Neuronal stem cell (in vitro differentiated cells): Measurements from ENCODE around the gene SDSL.

Source experiments
- DNase-seq: peaks from one replicate; pipeline ENCODE4 v3.0.0-alpha.2; 2013; ENCODE audit warnings: low spot score
- H2AFZ ChIP-seq: one replicate; pipeline ENCODE4 v1.6.1; 2013; ENCODE audit warnings: mild to moderate bottlenecking, low read length, inconsistent platforms
- H2AK5ac ChIP-seq: 2 replicates; pipeline ENCODE4 v1.6.1; 2013; ENCODE audit warnings: low read depth, mild to moderate bottlenecking, inconsistent platforms, low read length, moderate library complexity, mixed read lengths
- H2BK120ac ChIP-seq: 2 replicates; pipeline ENCODE4 v1.6.1; 2013; ENCODE audit warnings: low read depth, mild to moderate bottlenecking, inconsistent platforms, low read length, moderate library complexity, mixed read lengths
- H2BK12ac ChIP-seq: one replicate; pipeline ENCODE4 v1.6.1; 2013; ENCODE audit warnings: low read length, inconsistent platforms
- H2BK15ac ChIP-seq: 2 replicates; pipeline ENCODE4 v1.6.1; 2013; ENCODE audit warnings: mild to moderate bottlenecking, low read length, inconsistent platforms, mixed read lengths
- H2BK5ac ChIP-seq: one replicate; pipeline ENCODE4 v1.6.1; 2013; ENCODE audit warnings: inconsistent platforms, mild to moderate bottlenecking, low read length, moderate library complexity
- H3K14ac ChIP-seq: one replicate; pipeline ENCODE4 v1.6.1; 2013; ENCODE audit warnings: low read length, inconsistent platforms
- H3K18ac ChIP-seq: 2 replicates; pipeline ENCODE4 v1.6.1; 2013; ENCODE audit warnings: low read length, inconsistent platforms
- H3K23ac ChIP-seq: 2 replicates; pipeline ENCODE4 v1.6.1; 2013; ENCODE audit warnings: low read depth, mild to moderate bottlenecking, mixed read lengths, low read length, inconsistent platforms; ENCODE audit not compliant: poor library complexity
- H3K27ac ChIP-seq: replicated peaks from 3 replicates; pipeline ENCODE4 v1.5.1; 2013; ENCODE audit warnings: low read length, inconsistent platforms
- H3K27me3 ChIP-seq, 3 experiments: 2 replicates each; pipeline ENCODE4 v1.6.1; 2013; ENCODE audit warnings: low read length in 3 of 3, mild to moderate bottlenecking in 2 of 3, inconsistent platforms in 1 of 3, low read depth in 1 of 3, mixed read lengths in 1 of 3, moderate library complexity in 1 of 3; ENCODE audit not compliant: control insufficient read depth in 3 of 3, insufficient read depth in 3 of 3
- H3K36me3 ChIP-seq, 2 donors: replicated peaks in 1 of 2; 2 replicates each; pipeline ENCODE4 v1.6.1; 2013; ENCODE audit warnings: low read length in 2 of 2; ENCODE audit not compliant: control insufficient read depth in 2 of 2, insufficient read depth in 2 of 2
- H3K4ac ChIP-seq: 2 replicates; pipeline ENCODE4 v1.6.1; 2013; ENCODE audit warnings: inconsistent platforms, mild to moderate bottlenecking, low read length, moderate library complexity
- H3K4me1 ChIP-seq, 2 donors: 1 replicate in 1 of 2; 2 replicates in 1 of 2; pipeline ENCODE4 v1.6.1; 2013; ENCODE audit warnings: low read length in 2 of 2, low read depth in 1 of 2; ENCODE audit not compliant: control insufficient read depth in 2 of 2, insufficient read depth in 1 of 2
- H3K4me2 ChIP-seq: one replicate; pipeline ENCODE4 v1.6.1; 2013; ENCODE audit warnings: mild to moderate bottlenecking, low read length, inconsistent platforms; ENCODE audit not compliant: insufficient read depth, poor library complexity, severe bottlenecking
- H3K4me3 ChIP-seq, 2 donors: 2 replicates each; pipeline ENCODE4 v1.5.1; 2013; ENCODE audit warnings: low read length in 2 of 2, mild to moderate bottlenecking in 2 of 2, inconsistent platforms in 1 of 2, moderate library complexity in 1 of 2
- H3K79me1 ChIP-seq: one replicate; pipeline ENCODE4 v1.6.1; 2013; ENCODE audit warnings: low read depth, mild to moderate bottlenecking, inconsistent platforms, low read length, moderate library complexity
- H3K9ac ChIP-seq: one replicate; pipeline ENCODE4 v1.6.1; 2013; ENCODE audit warnings: mild to moderate bottlenecking, low read depth, low read length, inconsistent platforms; ENCODE audit not compliant: poor library complexity
- H3K9me3 ChIP-seq, 2 donors: replicated peaks in 1 of 2; 2 replicates each; pipeline versions ENCODE3 to v1.6.1; 2013; ENCODE audit warnings: low read length in 2 of 2, mild to moderate bottlenecking in 2 of 2, inconsistent platforms in 1 of 2, low read depth in 1 of 2, mixed read lengths in 1 of 2, moderate library complexity in 1 of 2; ENCODE audit not compliant: control insufficient read depth in 2 of 2, insufficient read depth in 1 of 2
- H4K8ac ChIP-seq: one replicate; pipeline ENCODE4 v1.6.1; 2013; ENCODE audit warnings: low read depth, mild to moderate bottlenecking, inconsistent platforms, low read length, moderate library complexity
- H4K91ac ChIP-seq: one replicate; pipeline ENCODE4 v1.6.1; 2013; ENCODE audit warnings: low read length, low read depth, mild to moderate bottlenecking, inconsistent platforms; ENCODE audit not compliant: poor library complexity
- WGBS, 2 donors: extraction: QIAGEN DNeasy Blood & Tissue Kit; methylation state at CpG; one replicate each; pipeline ENCODE4 v1.1.7; 2013; ENCODE audit warnings: missing lambda C conversion rate in 2 of 2, mixed read lengths in 1 of 2; ENCODE audit not compliant: insufficient read length in 2 of 2, insufficient replicate concordance in 1 of 2; ENCODE audit errors: extremely low coverage in 2 of 2; 5-methylcytosine and 5-hydroxymethylcytosine counted together

SDSL gene

DNA sequence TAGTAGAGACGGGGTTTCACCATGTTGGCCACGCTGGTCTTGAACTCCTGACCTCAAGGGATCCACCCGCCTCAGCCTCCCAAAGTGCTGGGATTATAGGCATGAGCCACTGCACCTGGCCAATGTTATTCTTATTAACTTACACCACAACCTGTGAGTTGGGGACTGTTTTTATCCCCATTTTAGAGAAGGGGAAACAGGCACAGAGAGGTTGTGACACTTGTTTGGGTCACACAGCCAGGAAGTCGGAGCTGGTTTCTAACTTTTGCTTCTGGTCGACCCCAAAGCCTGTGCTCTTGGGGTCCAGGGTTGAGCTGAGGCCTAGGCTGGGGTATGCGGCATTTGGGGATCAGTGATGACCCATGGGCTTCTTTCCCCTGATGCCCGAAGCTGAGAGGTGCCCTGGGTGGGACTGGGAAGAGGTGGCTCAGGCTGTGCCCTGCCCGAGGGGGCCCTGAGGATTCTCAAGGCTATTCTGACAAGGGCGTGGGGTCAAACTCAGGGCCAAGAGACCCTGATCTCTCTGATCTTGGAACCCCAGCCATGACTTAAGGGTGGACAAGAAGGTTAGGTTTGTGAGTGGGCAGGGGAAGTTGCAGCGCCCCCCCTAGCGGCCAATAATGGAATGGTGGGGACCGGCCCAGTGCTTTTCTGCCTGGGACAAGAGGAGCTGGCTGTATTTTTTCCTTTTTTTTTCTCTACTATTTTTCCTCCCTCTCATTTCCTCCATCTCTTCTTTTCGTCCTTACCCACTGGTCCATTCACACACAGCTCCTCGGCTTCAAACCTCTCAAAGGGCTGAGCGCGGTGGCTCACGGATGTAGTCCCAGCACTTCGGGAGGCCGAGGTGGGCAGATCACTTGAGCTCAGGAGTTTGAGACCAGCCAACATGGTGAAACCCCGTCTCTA is 3.0 kb downstream of the SDSL start:
- Histone ChIP-seq H4K8ac (no peak overlapping the region), H3K14ac (no peak overlapping the region), H3K18ac (no peak overlapping the region), H3K4me1 (peaks cover 0 to 13% of the 10 kb centered on the region in 2 donors), H4K91ac (no peak overlapping the region), H3K36me3 (peaks cover 0 to 40% of the 10 kb centered on the region in 2 donors), H2AFZ (no peak overlapping the region), H2BK5ac (no peak overlapping the region), H2BK12ac (no peak overlapping the region), H3K4me3 (no peak overlapping the region), H3K27me3 (no peaks in the 10 kb centered on the region), H3K9ac (no peak overlapping the region), H3K79me1 (no peaks in the 10 kb centered on the region), H2AK5ac (peak overlapping the region; percentile 47), H2BK15ac (no peak overlapping the region), H3K23ac (peak overlapping the region; percentile 57), H2BK120ac (no peak overlapping the region), H3K4me2 (no peak overlapping the region), H3K4ac (no peak overlapping the region), H3K27ac (no peak overlapping the region), H3K9me3 (no peaks in the 10 kb centered on the region)
- 100% methylated on average over 1 of the region's 20 CpGs; no CpG with 5 or more reads in 1 of the 2 donors for WGBS, 2 donors
- peak; percentile 52 for DNase-seq

DNA sequence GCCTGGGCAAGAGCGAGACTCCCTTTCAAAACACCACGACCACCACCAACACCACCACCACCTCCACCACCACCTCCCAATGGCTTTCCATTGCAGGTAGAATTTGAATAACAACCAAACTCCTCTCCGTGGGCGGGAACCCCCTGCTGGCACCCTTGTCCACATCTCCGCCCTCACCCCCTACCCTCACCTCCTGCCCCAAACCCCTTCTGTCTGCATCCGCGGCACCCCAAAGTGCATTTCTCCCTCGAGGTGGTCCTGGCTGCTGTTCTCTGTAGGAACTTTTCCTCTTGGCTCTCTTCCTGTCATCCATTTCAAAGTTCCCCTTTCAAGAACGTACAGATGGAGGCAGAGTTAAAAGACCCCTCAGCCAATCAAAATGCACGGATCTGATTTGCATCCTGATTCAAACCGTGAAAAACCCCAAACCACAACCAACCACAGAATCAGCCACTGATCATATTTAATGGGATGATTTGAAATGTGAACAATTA is 3.8 kb downstream of the SDSL start:
- Histone ChIP-seq H3K27me3 (no peaks in the 10 kb centered on the region), H2BK5ac (no peak overlapping the region), H3K23ac (no peak overlapping the region), H2BK120ac (no peak overlapping the region), H3K4ac (no peak overlapping the region), H3K18ac (peak overlapping the region; percentile 13), H3K9ac (no peak overlapping the region), H3K14ac (no peak overlapping the region), H2AFZ (no peak overlapping the region), H2BK15ac (no peak overlapping the region), H4K91ac (no peak overlapping the region), H3K4me3 (no peak overlapping the region), H3K36me3 (peaks cover 0 to 40% of the 10 kb centered on the region in 2 donors), H3K4me1 (peaks cover 0 to 13% of the 10 kb centered on the region in 2 donors), H3K27ac (no peak overlapping the region), H4K8ac (no peak overlapping the region), H3K79me1 (no peaks in the 10 kb centered on the region), H3K9me3 (no peaks in the 10 kb centered on the region), H2BK12ac (no peak overlapping the region), H2AK5ac (no peak overlapping the region), H3K4me2 (no peak overlapping the region)
- WGBS, 2 donors = no CpG with 5 or more reads among the region's 11 CpGs
- no peak for DNase-seq

DNA sequence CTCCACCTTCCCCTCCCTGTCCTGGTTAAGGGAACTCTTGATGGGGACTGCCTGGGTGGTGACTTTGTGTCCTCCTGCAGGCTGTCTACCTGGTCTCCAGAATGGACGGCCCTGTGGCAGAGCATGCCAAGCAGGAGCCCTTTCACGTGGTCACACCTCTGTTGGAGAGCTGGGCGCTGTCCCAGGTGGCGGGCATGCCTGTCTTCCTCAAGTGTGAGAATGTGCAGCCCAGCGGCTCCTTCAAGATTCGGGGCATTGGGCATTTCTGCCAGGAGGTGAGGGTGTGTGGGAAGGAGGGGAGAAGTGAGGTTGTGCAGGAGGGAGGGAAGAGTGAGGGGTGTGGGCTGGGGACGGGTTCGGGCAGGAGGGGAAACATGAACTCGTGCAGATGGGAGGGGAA is 5.7 kb downstream of the SDSL start:
- H2AFZ ChIP-seq = no peak overlapping the region
- no peak overlapping the region for H3K27ac ChIP-seq
- DNase-seq = no peak
- H3K27me3 ChIP-seq = no peaks in the 10 kb centered on the region
- H2AK5ac ChIP-seq = no peak overlapping the region
- H3K4me3 ChIP-seq = no peak overlapping the region
- no peak overlapping the region for H2BK120ac ChIP-seq
- no peaks in the 10 kb centered on the region for H3K79me1 ChIP-seq
- H2BK15ac ChIP-seq = no peak overlapping the region
- H4K8ac ChIP-seq = no peak overlapping the region
- no peak overlapping the region for H2BK12ac ChIP-seq
- no peak overlapping the region for H3K4me2 ChIP-seq
- no peak overlapping the region for H3K18ac ChIP-seq
- no CpG with 5 or more reads among the region's 9 CpGs for WGBS, 2 donors
- no peak overlapping the region for H3K23ac ChIP-seq
- H3K36me3 ChIP-seq = peaks cover 0 to 40% of the 10 kb centered on the region in 2 donors
- no peaks in the 10 kb centered on the region for H3K9me3 ChIP-seq
- H4K91ac ChIP-seq = no peak overlapping the region
- H2BK5ac ChIP-seq = peak overlapping the region; percentile 30
- no peak overlapping the region for H3K9ac ChIP-seq
- peaks cover 0 to 4% of the 10 kb centered on the region in 2 donors for H3K4me1 ChIP-seq
- no peak overlapping the region for H3K4ac ChIP-seq
- no peak overlapping the region for H3K14ac ChIP-seq

DNA sequence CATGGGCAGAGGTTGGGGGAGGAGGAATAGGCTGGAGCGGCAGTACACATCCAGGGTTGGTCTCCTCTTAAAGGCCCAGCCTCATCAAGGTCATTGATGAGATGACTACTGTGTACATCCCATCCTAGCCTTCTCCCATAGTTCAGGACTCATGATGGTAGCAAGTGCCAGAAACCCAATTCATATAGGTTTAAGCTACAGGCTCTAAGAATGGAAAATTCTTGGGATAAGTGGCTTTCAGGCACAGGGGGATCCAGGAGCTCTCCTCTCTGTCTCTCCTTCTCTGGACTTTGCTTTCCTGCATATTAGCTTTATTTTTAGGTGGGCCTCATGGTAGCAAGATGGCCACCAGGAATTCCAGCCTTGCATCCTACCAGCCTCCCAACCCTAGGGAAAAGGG is 6.3 kb downstream of the SDSL start:
- H3K4me3 ChIP-seq = no peak overlapping the region
- no peak overlapping the region for H4K91ac ChIP-seq
- H2BK120ac ChIP-seq = no peak overlapping the region
- H2BK15ac ChIP-seq = no peak overlapping the region
- H2AFZ ChIP-seq = no peak overlapping the region
- no peak overlapping the region for H3K23ac ChIP-seq
- peaks cover 0 to 4% of the 10 kb centered on the region in 2 donors for H3K4me1 ChIP-seq
- no peak overlapping the region for H2BK12ac ChIP-seq
- H3K18ac ChIP-seq = no peak overlapping the region
- no peak overlapping the region for H3K14ac ChIP-seq
- no CpG with 5 or more reads among the region's 1 CpG for whole genome bisulfite sequencing, 2 donors
- no peak overlapping the region for H3K4me2 ChIP-seq
- H3K9me3 ChIP-seq = no peaks in the 10 kb centered on the region
- H3K9ac ChIP-seq = no peak overlapping the region
- DNase-seq = no peak
- H3K27me3 ChIP-seq = no peaks in the 10 kb centered on the region
- no peak overlapping the region for H4K8ac ChIP-seq
- H3K27ac ChIP-seq = no peak overlapping the region
- no peak overlapping the region for H2BK5ac ChIP-seq
- no peak overlapping the region for H3K4ac ChIP-seq
- H2AK5ac ChIP-seq = no peak overlapping the region
- peaks cover 0 to 39% of the 10 kb centered on the region in 2 donors for H3K36me3 ChIP-seq
- H3K79me1 ChIP-seq = no peaks in the 10 kb centered on the region
